B cell (primary cell): ENCODE results near the gene PDZRN4. TPM values are rescaled to one million over a fixed set of nuclear protein-coding genes. Genes with fewer than 3 reads are reported as not detected.

Experiments
- ATAC-seq: fragments of 200-7000 bp; cut with Tn5 transposase; one replicate; pipeline ENCODE4 v1.10.0; 2021; ENCODE audit warnings: low read depth, mild to moderate bottlenecking, moderate number of reproducible peaks, moderate library complexity
- CTCF ChIA-PET: fragments of 350-600 bp; sonication (Branson Sonifier 250); formaldehyde crosslinking; loops from one replicate; lab custom pipeline; 2021; ENCODE audit warnings: antibody characterized with exemption, inconsistent platforms; lab: Charles Lee
- POLR2A ChIA-PET: fragments of 350-600 bp; sonication (Branson Sonifier 250); formaldehyde crosslinking; loops from one replicate; lab custom pipeline; 2021; ENCODE audit warnings: antibody characterized with exemption; lab: Charles Lee
- DNase-seq: peaks from one replicate; pipeline ENCODE4 v3.0.0; 2013
- H2AFZ ChIP-seq: 2 replicates; pipeline ENCODE4 v1.6.1; 2012; ENCODE audit warnings: mild to moderate bottlenecking, low read depth, low read length; ENCODE audit not compliant: insufficient read depth, poor library complexity, severe bottlenecking
- H3K27ac ChIP-seq, 2 donors: 1 replicate in 1 of 2; 2 replicates in 1 of 2; pipeline ENCODE4 v1.5.1; 2012 to 2013; ENCODE audit warnings: low read length in 2 of 2, mild to moderate bottlenecking in 2 of 2, moderate library complexity in 1 of 2
- H3K27me3 ChIP-seq, 4 experiments: fragments of 200-600 bp in 1 of 4; sonication (generic) in 1 of 4; replicated peaks in 1 of 4; 1 replicate in 2 of 4; 2 replicates in 2 of 4; pipeline versions ENCODE4 v1.6.1 to v1.7.0; 2013 to 2016; ENCODE audit warnings: low read length in 3 of 4, mild to moderate bottlenecking in 2 of 4, mixed read lengths in 1 of 4, moderate library complexity in 1 of 4; ENCODE audit not compliant: insufficient read depth in 4 of 4, control insufficient read depth in 3 of 4; ENCODE audit errors: control extremely low read depth in 1 of 4
- H3K36me3 ChIP-seq, 2 experiments: replicated peaks in 1 of 2; 1 replicate in 1 of 2; 2 replicates in 1 of 2; pipeline versions ENCODE4 v1.6.1 to v1.7.1; 2013; ENCODE audit warnings: low read length in 1 of 2; ENCODE audit not compliant: insufficient read depth in 2 of 2, control insufficient read depth in 1 of 2; ENCODE audit errors: control extremely low read depth in 1 of 2, extremely low read depth in 1 of 2
- H3K4me1 ChIP-seq, 2 donors: fragments of 200-600 bp in 1 of 2; sonication (generic) in 1 of 2; 1 replicate in 1 of 2; 2 replicates in 1 of 2; pipeline versions ENCODE4 v1.5.1 to v1.6.1; 2013 to 2017; ENCODE audit warnings: low read length in 2 of 2; ENCODE audit not compliant: control insufficient read depth in 2 of 2, insufficient read depth in 2 of 2
- H3K4me2 ChIP-seq: replicated peaks from 2 replicates; pipeline ENCODE3; 2012; ENCODE audit warnings: mild to moderate bottlenecking, low read depth, low read length; ENCODE audit not compliant: poor library complexity, severe bottlenecking
- H3K4me3 ChIP-seq, 5 experiments: fragments of 200-600 bp in 1 of 5; sonication (generic) in 1 of 5; 1 replicate in 3 of 5; 2 replicates in 2 of 5; pipeline versions ENCODE4 v1.5.1 to v1.7.0; 2011 to 2016; ENCODE audit warnings: low read length in 4 of 5, mild to moderate bottlenecking in 4 of 5, low read depth in 2 of 5, control low read depth in 1 of 5, moderate library complexity in 1 of 5; ENCODE audit not compliant: insufficient read depth in 1 of 5; ENCODE audit errors: control extremely low read depth in 1 of 5, extremely low read depth in 1 of 5
- H3K79me2 ChIP-seq: fragments of 200-600 bp; sonication (generic); one replicate; pipeline ENCODE4 v1.6.0; 2016; ENCODE audit warnings: low read length; ENCODE audit not compliant: control insufficient read depth, insufficient read depth
- H3K9ac ChIP-seq: fragments of 200-600 bp; sonication (generic); 2 replicates; pipeline ENCODE4 v1.6.1; 2017; ENCODE audit warnings: mild to moderate bottlenecking, low read length, moderate library complexity
- H3K9me3 ChIP-seq, 3 donors: one replicate each; pipeline versions ENCODE4 v1.6.1 to v1.7.1; 2013; ENCODE audit warnings: low read length in 2 of 3; ENCODE audit not compliant: control insufficient read depth in 2 of 3, insufficient read depth in 1 of 3; ENCODE audit errors: control extremely low read depth in 1 of 3
- H4K20me1 ChIP-seq: 2 replicates; pipeline ENCODE4 v1.6.0; 2012; ENCODE audit warnings: mild to moderate bottlenecking, low read length; ENCODE audit not compliant: insufficient read depth, control insufficient read depth, poor library complexity, severe bottlenecking
- H3K27ac Mint-ChIP-seq: one replicate; pipeline ENCODE4 v1.8.0; 2021; ENCODE audit warnings: mixed read lengths
- H3K27me3 Mint-ChIP-seq: one replicate; pipeline ENCODE4 v1.8.0; 2021; ENCODE audit warnings: mixed read lengths
- H3K4me1 Mint-ChIP-seq: one replicate; pipeline ENCODE4 v1.8.0; 2021; ENCODE audit warnings: mixed read lengths
- H3K4me3 Mint-ChIP-seq: one replicate; pipeline ENCODE4 v1.8.0; 2021; ENCODE audit warnings: mixed read lengths
- H3K9me3 Mint-ChIP-seq: one replicate; pipeline ENCODE4 v1.8.0; 2022; ENCODE audit warnings: mixed read lengths; ENCODE audit not compliant: insufficient read depth
- EZH2 ChIP-seq: IDR thresholded peaks from 2 replicates; pipeline ENCODE4 v1.6.1; 2012; ENCODE audit warnings: borderline replicate concordance, low read depth, mild to moderate bottlenecking, moderate library complexity, low read length; ENCODE audit not compliant: insufficient read depth, poor library complexity, severe bottlenecking
- WGBS: methylation state at CpG from one replicate; pipeline ENCODE4 v1.1.5; 2013; ENCODE audit warnings: missing lambda C conversion rate; ENCODE audit not compliant: insufficient coverage; 5-methylcytosine and 5-hydroxymethylcytosine counted together
- intact Hi-C: fragments of 100-400 bp; cut with micrococcal nuclease; formaldehyde crosslinking; loops from one replicate; pipeline ENCODE4 v1.10.0; 2022
- polyA plus RNA-seq: library from polyadenylated mRNA; depleted of rRNA; stranded (reverse); fragments of >200 nt; gene quantifications from 2 replicates; pipeline ENCODE4 v1.2.3, GENCODE V29; 2012
- total RNA-seq, 2 donors: library from RNA; stranded (reverse); fragments of 120-200 nt in 1 of 2; gene quantifications; 1 replicate in 1 of 2; 2 replicates in 1 of 2; pipeline versions ENCODE4 v1.2.3 to v1.2.4, GENCODE V29; 2013 to 2022
- TF ChIP-seq, protein P1 (sequence below): fragments of 200-600 bp; IDR thresholded peaks from one replicate; pipeline ENCODE4 v1.8.0; 2022; ENCODE audit warnings: antibody characterized with exemption, mild to moderate bottlenecking

The PDZRN4 gene
- total and polyA plus RNA-seq, 2 donors (not counting 1 experiment from before 2014, with no cell fraction given): not detected

DNA sequence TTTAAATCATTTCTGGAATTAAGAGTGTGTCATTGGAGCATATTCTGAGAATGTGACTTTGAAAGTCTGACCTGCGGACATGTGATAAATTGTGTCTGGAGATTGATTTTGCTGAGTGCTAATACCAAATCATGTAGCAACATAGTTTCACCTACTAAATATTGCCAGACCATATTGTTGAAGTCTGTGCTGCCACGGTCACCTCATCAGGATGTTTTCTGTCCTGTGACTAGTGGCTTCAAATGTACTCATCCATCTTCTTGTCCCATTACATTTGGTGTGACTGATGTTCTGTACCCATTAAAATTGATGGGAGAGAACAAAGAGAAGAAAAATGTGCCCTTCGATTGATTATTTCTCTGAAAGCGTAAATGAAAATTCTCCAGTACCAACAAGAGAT lies 265.3 kb downstream of the PDZRN4 start:
- H2AFZ ChIP-seq: no peak overlapping the region
- no peak overlapping the region for H3K4me3 Mint-ChIP-seq
- no peaks in the 10 kb centered on the region for H3K9me3 Mint-ChIP-seq
- no peak overlapping the region for H3K4me3 ChIP-seq
- H3K27me3 ChIP-seq: no peaks in the 10 kb centered on the region
- no peak overlapping the region for H3K27ac ChIP-seq
- DNase-seq: no peak
- H3K4me2 ChIP-seq: no peak overlapping the region
- H3K9ac ChIP-seq: no peak overlapping the region
- POLR2A ChIA-PET: no interaction called here
- WGBS: no CpG with 5 or more reads among the region's 4 CpGs
- intact Hi-C loops: no loop called here
- H3K79me2 ChIP-seq: no peaks in the 10 kb centered on the region
- CTCF ChIA-PET: no interaction called here
- TF ChIP-seq, protein P1, sequence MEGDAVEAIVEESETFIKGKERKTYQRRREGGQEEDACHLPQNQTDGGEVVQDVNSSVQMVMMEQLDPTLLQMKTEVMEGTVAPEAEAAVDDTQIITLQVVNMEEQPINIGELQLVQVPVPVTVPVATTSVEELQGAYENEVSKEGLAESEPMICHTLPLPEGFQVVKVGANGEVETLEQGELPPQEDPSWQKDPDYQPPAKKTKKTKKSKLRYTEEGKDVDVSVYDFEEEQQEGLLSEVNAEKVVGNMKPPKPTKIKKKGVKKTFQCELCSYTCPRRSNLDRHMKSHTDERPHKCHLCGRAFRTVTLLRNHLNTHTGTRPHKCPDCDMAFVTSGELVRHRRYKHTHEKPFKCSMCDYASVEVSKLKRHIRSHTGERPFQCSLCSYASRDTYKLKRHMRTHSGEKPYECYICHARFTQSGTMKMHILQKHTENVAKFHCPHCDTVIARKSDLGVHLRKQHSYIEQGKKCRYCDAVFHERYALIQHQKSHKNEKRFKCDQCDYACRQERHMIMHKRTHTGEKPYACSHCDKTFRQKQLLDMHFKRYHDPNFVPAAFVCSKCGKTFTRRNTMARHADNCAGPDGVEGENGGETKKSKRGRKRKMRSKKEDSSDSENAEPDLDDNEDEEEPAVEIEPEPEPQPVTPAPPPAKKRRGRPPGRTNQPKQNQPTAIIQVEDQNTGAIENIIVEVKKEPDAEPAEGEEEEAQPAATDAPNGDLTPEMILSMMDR: no peak
- no peak for TF ChIP-seq EZH2
- ATAC-seq: no peak
- no peaks in the 10 kb centered on the region for H3K9me3 ChIP-seq
- H3K4me1 Mint-ChIP-seq: no peaks in the 10 kb centered on the region
- no peaks in the 10 kb centered on the region for H3K27me3 Mint-ChIP-seq
- H3K27ac Mint-ChIP-seq: no peak overlapping the region
- no peaks in the 10 kb centered on the region for H4K20me1 ChIP-seq
- H3K4me1 ChIP-seq: no peaks in the 10 kb centered on the region
- no peaks in the 10 kb centered on the region for H3K36me3 ChIP-seq

DNA sequence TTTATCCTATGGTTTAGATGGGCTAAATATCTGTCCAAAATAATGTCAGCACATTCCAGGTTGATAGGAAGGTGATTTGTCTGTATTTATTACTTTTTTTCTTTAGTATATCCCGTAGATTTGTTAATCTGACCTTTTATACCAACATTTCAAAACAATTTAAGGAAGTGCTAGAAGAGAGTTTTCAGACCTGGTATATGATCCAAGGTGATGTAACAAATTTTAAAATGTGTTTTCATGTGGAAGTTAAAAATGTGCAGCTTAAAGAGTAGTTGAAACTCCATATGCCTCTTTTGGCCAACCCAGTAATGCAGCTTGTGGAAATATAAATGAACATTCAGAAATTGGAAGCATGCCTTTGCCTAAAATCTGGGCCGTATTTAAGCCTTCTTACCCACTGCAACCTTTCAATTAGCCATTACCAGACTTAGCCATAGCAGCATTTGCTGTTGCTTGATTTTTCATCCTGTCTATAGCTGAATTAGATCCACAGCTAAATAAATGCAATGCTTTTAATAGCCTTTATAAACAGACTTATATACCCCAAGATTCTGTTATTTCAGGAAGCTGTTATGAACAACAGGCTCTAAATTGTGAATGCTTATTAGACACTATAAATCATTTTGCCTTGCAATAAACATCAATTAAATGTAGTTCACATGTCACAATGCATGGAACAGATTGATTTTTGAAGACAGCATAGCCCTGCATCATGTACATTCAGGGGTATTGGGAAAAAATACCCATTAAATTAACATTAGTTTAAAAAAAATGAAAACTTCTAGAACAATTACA lies 271.2 kb downstream of the PDZRN4 start:
- H3K4me2 ChIP-seq: no peak overlapping the region
- no peaks in the 10 kb centered on the region for H3K79me2 ChIP-seq
- 71% methylated on average over 1 of the region's 2 CpGs for WGBS
- CTCF ChIA-PET: interaction anchor here (0.6 kb wide), 1 partner anchor 10 kb away, joined by 4 read pairs; no protein-coding TSS in a partner anchor
- H4K20me1 ChIP-seq: no peaks in the 10 kb centered on the region
- no peaks in the 10 kb centered on the region for H3K27me3 ChIP-seq
- Mint-ChIP-seq H3K4me1 (no peaks in the 10 kb centered on the region), H3K27ac (no peak overlapping the region), H3K27me3 (no peaks in the 10 kb centered on the region), H3K9me3 (no peaks in the 10 kb centered on the region), H3K4me3 (no peak overlapping the region)
- no peak overlapping the region for H2AFZ ChIP-seq
- TF ChIP-seq, protein P1: no peak
- no peak for TF ChIP-seq EZH2
- no peak for ATAC-seq
- no peaks in the 10 kb centered on the region for H3K36me3 ChIP-seq
- no peak overlapping the region for H3K27ac ChIP-seq
- no peak for DNase-seq
- no peaks in the 10 kb centered on the region for H3K9me3 ChIP-seq
- H3K4me3 ChIP-seq: no peak overlapping the region
- no peak overlapping the region for H3K9ac ChIP-seq
- intact Hi-C loops: no loop called here
- POLR2A ChIA-PET: no interaction called here
- H3K4me1 ChIP-seq: no peaks in the 10 kb centered on the region
